Measurements from ENCODE around the gene PODXL2.
"Not testable (repeated sequence)": the region's sequence is repeated elsewhere in the genome, so short reads cannot be mapped to it uniquely, and the experiment has no call there.

PODXL2 gene

GRCh38 chr3:127647166-127647844, 18.3 kb downstream of the PODXL2 start:
- TF ChIP-seq CTCF (IDR thresholded peaks at IDR 0.05; ENCODE audit: control extremely low read depth, extremely low read depth, low read depth, missing control alignments), result no peak
- ChIA-PET POLR2A (no interaction called here), CTCF (interaction anchor here (0.9 to 3.3 kb wide), 10 partner anchors 8 to 324 kb away, joined by 3 to 13 read pairs (median 4); no protein-coding TSS in a partner anchor)
- no peak for DNase-seq (ENCODE audit: extremely low spot score)

- no peak for DNase-seq (ENCODE audit: extremely low spot score)
- POLR2A ChIA-PET, result no interaction called here
Measured at GRCh38 chr3:127647845-127648204, 18.8 kb downstream of the PODXL2 start.

GRCh38 chr3:127650236-127650635, 21.3 kb downstream of the PODXL2 start:
- CTCF ChIA-PET, result interaction anchor here (1.2 to 1.9 kb wide), 3 partner anchors 75 to 318 kb away, joined by 3 to 4 read pairs (median 4); no protein-coding TSS in a partner anchor
- no peak for DNase-seq (ENCODE audit: extremely low spot score)
- no peak for TF ChIP-seq CTCF (IDR thresholded peaks at IDR 0.05; ENCODE audit: control extremely low read depth, extremely low read depth, low read depth, missing control alignments)
- POLR2A ChIA-PET, result no interaction called here

More at GRCh38 chr3:127647845-127648204, 18.8 kb downstream of the PODXL2 start:
- TF ChIP-seq CTCF (IDR thresholded peaks at IDR 0.05; ENCODE audit: control extremely low read depth, extremely low read depth, low read depth, missing control alignments), result no peak
- CTCF ChIA-PET, result interaction anchor here (0.9 to 2.8 kb wide), 8 partner anchors 9 to 323 kb away, joined by 3 to 13 read pairs (median 4); no protein-coding TSS in a partner anchor

- ChIA-PET POLR2A (no interaction called here), CTCF (interaction anchor here (0.7 to 3.1 kb wide), 23 partner anchors 8 to 382 kb away, joined by 3 to 21 read pairs (median 5); partner anchors contain the start of genes MCM2, PODXL2 and TPRA1)
- no peak for TF ChIP-seq CTCF (IDR thresholded peaks at IDR 0.05; ENCODE audit: control extremely low read depth, extremely low read depth, low read depth, missing control alignments)
- no peak for DNase-seq (ENCODE audit: extremely low spot score)
Measured at GRCh38 chr3:127651516-127652172, 22.7 kb downstream of the PODXL2 start.

- DNase-seq (ENCODE audit: extremely low spot score), result peak; percentile 77
- ChIA-PET CTCF (interaction anchor here (0.9 to 3.1 kb wide), 20 partner anchors 9 to 381 kb away, joined by 3 to 21 read pairs (median 5); partner anchors contain the start of genes MCM2, PODXL2 and TPRA1), POLR2A (no interaction called here)
- peak; percentile 80 for TF ChIP-seq CTCF (IDR thresholded peaks at IDR 0.05; ENCODE audit: control extremely low read depth, extremely low read depth, low read depth, missing control alignments)
Measured at GRCh38 chr3:127652246-127652995, 23.4 kb downstream of the PODXL2 start.

- CTCF ChIA-PET, result no interaction called here
- no peak for TF ChIP-seq CTCF (IDR thresholded peaks at IDR 0.05; ENCODE audit: control extremely low read depth, extremely low read depth, low read depth, missing control alignments)
- no peak for DNase-seq (ENCODE audit: extremely low spot score)
- POLR2A ChIA-PET, result no interaction called here
Measured at GRCh38 chr3:127654374-127654773, 25.4 kb downstream of the PODXL2 start.

- POLR2A ChIA-PET; CTCF ChIA-PET; DNase-seq (ENCODE audit: extremely low spot score): not testable (repeated sequence)
Measured at GRCh38 chr3:127654993-127655392, 26.0 kb downstream of the PODXL2 start.

Data from GM10248 (cell line).